ENCODE results near the gene ARSD.
"Not testable (repeated sequence)": the region's sequence is repeated elsewhere in the genome, so short reads cannot be mapped to it uniquely, and the experiment has no call there.

ARSD gene

DNA sequence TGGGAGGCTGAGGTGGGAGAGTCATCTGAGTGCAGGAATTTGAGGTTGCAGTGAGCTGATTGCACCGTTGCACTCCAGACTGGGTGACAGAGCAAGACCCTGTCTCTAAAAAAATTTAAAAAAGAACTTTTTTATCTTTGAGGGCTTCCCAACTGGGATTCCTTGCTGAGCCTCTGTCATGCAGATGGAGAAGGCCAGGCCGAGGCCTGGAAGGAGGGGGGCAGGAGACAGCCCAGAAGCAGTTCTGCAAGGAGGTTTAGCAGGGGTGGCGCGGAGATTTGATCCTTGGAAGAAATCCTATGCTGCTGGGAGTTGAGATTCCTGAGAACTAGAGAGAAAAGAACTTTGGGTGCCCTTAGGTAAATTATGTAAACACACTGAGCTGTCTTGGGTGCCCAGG, 2.5 kb upstream of the ARSD start:
- TF ChIP-seq, protein P1, sequence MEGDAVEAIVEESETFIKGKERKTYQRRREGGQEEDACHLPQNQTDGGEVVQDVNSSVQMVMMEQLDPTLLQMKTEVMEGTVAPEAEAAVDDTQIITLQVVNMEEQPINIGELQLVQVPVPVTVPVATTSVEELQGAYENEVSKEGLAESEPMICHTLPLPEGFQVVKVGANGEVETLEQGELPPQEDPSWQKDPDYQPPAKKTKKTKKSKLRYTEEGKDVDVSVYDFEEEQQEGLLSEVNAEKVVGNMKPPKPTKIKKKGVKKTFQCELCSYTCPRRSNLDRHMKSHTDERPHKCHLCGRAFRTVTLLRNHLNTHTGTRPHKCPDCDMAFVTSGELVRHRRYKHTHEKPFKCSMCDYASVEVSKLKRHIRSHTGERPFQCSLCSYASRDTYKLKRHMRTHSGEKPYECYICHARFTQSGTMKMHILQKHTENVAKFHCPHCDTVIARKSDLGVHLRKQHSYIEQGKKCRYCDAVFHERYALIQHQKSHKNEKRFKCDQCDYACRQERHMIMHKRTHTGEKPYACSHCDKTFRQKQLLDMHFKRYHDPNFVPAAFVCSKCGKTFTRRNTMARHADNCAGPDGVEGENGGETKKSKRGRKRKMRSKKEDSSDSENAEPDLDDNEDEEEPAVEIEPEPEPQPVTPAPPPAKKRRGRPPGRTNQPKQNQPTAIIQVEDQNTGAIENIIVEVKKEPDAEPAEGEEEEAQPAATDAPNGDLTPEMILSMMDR (conservative IDR thresholded peaks at IDR 0.05; ENCODE audit: control insufficient read depth, insufficient read depth, low read depth, low read length): no peak
- DNase-seq (ENCODE audit: low read depth): no peak
- H3K4me3 ChIP-seq (ENCODE audit: control insufficient read depth, low read depth, low read length): no peak overlapping the region

DNA sequence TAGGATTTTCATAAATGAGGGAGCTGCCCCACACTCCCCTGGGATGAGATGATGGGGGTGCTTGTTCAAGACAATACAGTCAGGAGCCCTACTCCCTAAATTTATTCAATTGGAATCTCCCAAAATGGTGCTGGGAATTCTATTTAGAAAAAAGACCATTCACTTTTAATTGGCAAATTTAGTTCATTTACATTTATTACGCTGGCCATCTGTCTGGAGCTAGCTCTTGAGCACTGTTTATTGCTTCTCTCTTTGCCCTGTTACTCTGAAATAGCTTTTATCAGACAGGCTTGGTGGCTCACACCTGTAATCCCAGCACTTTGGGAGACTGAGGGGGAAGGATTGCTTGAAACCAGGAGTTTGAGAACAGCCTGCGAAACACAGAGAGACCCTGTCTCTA, 2.0 kb upstream of the ARSD start:
- TF ChIP-seq, protein P1 (conservative IDR thresholded peaks at IDR 0.05; ENCODE audit: control insufficient read depth, insufficient read depth, low read depth, low read length): no peak

DNA sequence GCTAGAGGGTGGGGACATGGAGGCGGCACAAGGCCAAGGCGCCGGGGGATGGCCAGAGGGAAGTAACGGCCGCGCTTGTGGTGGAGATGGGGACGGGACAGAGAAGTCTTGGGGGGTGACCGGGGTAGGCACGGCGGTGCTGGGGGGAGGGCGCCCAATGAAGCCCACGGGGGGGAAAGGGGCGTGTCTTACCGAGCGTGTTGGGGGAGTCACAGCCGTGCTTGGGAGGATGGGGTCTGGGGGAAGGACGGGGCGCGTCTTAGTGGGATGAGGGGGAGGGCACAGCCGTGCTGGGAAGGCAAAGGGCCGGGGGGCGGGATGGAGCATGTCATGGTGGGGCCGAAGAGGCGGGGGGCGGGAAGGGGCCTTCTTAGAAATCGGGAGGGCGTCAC, 952 bp downstream of the ARSD start:
- H3K4me3 ChIP-seq (ENCODE audit: control insufficient read depth, low read depth, low read length): peak overlapping the region; percentile 43
- TF ChIP-seq, protein P1 (conservative IDR thresholded peaks at IDR 0.05; ENCODE audit: control insufficient read depth, insufficient read depth, low read depth, low read length): no peak
- no peak for DNase-seq (ENCODE audit: low read depth)

More for the DNA sequence above, 2.0 kb upstream of the ARSD start:
- no peak overlapping the region for H3K4me3 ChIP-seq (ENCODE audit: control insufficient read depth, low read depth, low read length)
- DNase-seq (ENCODE audit: low read depth): no peak

DNA sequence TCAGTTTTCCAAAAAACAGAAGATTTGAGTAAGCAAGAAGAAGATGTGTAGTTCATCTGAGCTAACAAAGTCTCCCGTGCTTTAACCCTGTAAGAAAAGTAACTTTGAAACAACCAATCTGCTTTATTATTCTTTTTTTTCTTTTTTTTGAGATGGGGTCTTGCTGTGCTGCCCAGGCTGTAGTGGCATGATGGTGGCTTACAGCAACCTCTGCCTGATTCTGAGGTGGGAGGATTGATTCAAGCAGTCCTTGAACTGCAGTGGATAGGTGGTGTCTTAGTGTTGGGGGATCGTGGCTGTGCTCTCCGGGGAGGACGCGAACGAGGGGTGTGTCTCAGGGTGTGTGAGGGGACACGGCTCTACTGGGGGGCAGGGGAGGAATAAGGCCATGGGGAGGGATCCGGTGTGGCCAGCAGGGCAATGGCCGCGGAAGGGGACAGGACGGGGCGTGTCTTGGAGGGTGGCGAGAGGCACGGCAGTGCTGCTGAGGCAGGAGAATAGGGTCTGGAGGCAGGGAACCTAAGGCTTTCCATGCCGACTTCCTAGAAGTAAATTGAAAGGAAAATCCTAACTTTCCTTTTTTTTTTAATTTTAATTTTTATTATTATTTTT, 2.4 kb downstream of the ARSD start:
- TF ChIP-seq, protein P1 (conservative IDR thresholded peaks at IDR 0.05; ENCODE audit: control insufficient read depth, insufficient read depth, low read depth, low read length): no peak
- DNase-seq (ENCODE audit: low read depth): no peak
- H3K4me3 ChIP-seq (ENCODE audit: control insufficient read depth, low read depth, low read length): no peak overlapping the region

DNA sequence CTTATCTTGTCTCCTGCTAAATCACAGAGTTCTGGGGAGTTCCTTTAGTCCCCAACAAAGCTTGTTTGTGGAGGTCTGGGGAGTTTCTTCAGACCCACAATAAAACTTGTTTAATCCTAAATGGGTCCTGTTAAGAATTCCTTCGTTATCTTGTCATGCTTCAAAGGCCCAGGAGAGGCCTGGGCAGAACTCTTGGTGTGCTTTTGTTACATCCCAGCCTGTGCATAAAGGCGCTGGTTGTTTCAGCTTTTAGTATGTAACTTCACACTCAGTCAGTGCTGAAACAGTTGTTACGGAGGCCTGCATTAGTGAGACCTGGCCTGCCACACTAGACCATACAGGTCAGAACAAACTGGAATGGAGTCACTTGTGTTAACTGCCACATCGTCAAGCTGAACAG, 2.9 kb downstream of the ARSD start:
- DNase-seq (ENCODE audit: low read depth): not testable (repeated sequence)

DNA sequence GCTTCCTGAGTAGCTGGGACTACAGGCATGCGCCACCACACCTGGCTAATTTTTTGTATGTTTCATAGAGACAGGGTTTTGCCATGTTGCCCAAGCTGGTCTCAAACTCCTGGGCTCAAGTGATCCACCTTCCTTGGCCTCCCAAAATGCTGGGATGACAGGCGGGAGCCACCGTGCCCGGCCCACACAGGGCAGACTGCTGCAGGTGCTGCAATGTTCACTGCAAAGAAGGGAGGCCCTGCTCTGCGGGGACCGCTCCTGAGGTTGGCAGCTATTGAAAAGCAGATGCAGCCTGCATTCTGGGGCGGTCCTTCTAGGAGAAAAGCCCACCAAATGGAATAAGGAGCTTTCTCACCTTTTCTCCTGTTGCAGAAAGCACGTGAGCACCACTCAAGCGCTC, 5.0 kb downstream of the ARSD start:
- no peak for DNase-seq (ENCODE audit: low read depth)
- no peak overlapping the region for H3K4me3 ChIP-seq (ENCODE audit: control insufficient read depth, low read depth, low read length)
- TF ChIP-seq, protein P1 (conservative IDR thresholded peaks at IDR 0.05; ENCODE audit: control insufficient read depth, insufficient read depth, low read depth, low read length): no peak

More for the DNA sequence above, 2.9 kb downstream of the ARSD start:
- not testable (repeated sequence) for H3K4me3 ChIP-seq (ENCODE audit: control insufficient read depth, low read depth, low read length)

DNA sequence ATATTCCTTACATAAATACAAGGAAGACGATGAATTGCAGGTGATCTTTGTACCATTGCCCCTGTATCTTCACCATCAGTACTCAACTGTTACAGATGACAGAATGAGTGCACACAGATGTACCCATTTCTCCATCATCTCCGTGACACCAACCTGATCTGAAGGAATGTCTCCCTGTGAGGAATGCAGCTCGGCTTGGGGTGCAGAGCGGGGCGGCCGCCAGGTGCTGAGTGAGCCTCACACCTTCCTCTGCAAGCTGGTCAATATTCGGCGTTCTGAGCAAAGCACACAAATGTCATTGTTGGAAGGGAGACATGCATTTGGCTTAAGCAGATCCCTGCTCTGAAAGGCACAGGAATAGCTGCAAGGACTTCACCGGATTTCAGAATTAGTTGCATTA, 7.4 kb downstream of the ARSD start:
- TF ChIP-seq, protein P1 (conservative IDR thresholded peaks at IDR 0.05; ENCODE audit: control insufficient read depth, insufficient read depth, low read depth, low read length): no peak
- H3K4me3 ChIP-seq (ENCODE audit: control insufficient read depth, low read depth, low read length): no peak overlapping the region
- DNase-seq (ENCODE audit: low read depth): no peak
